ENCODE data around the gene CASP4.

The CASP4 gene

DNA sequence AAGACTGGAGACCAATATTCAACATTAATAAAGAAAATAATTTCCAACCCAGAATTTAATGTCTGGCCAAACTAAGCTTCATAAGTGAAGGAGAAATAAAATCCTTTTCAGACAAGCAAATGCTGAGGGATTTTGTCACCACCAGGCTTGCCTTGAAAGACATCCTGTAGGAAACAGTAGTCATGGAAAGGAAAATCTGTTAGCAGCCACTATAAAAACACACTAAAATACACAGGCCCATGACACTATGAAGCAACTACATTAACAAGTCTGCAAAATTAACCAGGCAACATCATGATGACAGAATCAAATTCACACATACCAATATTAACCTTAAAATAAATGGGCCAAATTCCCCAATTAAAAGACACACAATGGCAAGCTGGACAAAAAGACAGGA is 2.4 kb upstream of the CASP4 start:
- no peaks in the 10 kb centered on the region for H4K20me1 ChIP-seq (ENCODE audit: insufficient read depth, low read length, poor library complexity, severe bottlenecking)
- H2AFZ ChIP-seq (ENCODE audit: low read length): no peak overlapping the region
- peaks cover 13% of the 10 kb centered on the region; the same call in 1 of the 2 replicates for H3K9me3 ChIP-seq (ENCODE audit: insufficient read depth, low read depth, low read length)
- peaks cover 22% of the 10 kb centered on the region for H3K4me1 ChIP-seq (ENCODE audit: insufficient read depth, low read length, poor library complexity, severe bottlenecking)
- H3K9me2 ChIP-seq (replicated peaks; ENCODE audit: low read depth, low read length): no peaks in the 10 kb centered on the region
- H3K9ac ChIP-seq (ENCODE audit: low read depth, low read length, poor library complexity, severe bottlenecking): no peak overlapping the region
- peaks cover 9% of the 10 kb centered on the region; the same call in 1 of the 2 replicates for H3K79me2 ChIP-seq (ENCODE audit: insufficient read depth, low read length)
- no peaks in the 10 kb centered on the region for H3K27me3 ChIP-seq (ENCODE audit: insufficient read depth, low read length, poor library complexity, severe bottlenecking)
- no peaks in the 10 kb centered on the region for H3F3A ChIP-seq (ENCODE audit: low read depth)
- H3K4me3 ChIP-seq (ENCODE audit: low read length, poor library complexity, severe bottlenecking): no peak overlapping the region
- TF ChIP-seq, protein P1, sequence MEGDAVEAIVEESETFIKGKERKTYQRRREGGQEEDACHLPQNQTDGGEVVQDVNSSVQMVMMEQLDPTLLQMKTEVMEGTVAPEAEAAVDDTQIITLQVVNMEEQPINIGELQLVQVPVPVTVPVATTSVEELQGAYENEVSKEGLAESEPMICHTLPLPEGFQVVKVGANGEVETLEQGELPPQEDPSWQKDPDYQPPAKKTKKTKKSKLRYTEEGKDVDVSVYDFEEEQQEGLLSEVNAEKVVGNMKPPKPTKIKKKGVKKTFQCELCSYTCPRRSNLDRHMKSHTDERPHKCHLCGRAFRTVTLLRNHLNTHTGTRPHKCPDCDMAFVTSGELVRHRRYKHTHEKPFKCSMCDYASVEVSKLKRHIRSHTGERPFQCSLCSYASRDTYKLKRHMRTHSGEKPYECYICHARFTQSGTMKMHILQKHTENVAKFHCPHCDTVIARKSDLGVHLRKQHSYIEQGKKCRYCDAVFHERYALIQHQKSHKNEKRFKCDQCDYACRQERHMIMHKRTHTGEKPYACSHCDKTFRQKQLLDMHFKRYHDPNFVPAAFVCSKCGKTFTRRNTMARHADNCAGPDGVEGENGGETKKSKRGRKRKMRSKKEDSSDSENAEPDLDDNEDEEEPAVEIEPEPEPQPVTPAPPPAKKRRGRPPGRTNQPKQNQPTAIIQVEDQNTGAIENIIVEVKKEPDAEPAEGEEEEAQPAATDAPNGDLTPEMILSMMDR (conservative IDR thresholded peaks at IDR 0.05; ENCODE audit: low read length): no peak
- no peak for TF ChIP-seq EZH2phosphoT487 (IDR thresholded peaks at IDR 0.05; ENCODE audit: borderline replicate concordance)
- no peak overlapping the region for H3K4me2 ChIP-seq (ENCODE audit: low read depth, low read length, poor library complexity, severe bottlenecking)
- no peaks in the 10 kb centered on the region for H3K36me3 ChIP-seq (ENCODE audit: insufficient read depth, low read length)

DNA sequence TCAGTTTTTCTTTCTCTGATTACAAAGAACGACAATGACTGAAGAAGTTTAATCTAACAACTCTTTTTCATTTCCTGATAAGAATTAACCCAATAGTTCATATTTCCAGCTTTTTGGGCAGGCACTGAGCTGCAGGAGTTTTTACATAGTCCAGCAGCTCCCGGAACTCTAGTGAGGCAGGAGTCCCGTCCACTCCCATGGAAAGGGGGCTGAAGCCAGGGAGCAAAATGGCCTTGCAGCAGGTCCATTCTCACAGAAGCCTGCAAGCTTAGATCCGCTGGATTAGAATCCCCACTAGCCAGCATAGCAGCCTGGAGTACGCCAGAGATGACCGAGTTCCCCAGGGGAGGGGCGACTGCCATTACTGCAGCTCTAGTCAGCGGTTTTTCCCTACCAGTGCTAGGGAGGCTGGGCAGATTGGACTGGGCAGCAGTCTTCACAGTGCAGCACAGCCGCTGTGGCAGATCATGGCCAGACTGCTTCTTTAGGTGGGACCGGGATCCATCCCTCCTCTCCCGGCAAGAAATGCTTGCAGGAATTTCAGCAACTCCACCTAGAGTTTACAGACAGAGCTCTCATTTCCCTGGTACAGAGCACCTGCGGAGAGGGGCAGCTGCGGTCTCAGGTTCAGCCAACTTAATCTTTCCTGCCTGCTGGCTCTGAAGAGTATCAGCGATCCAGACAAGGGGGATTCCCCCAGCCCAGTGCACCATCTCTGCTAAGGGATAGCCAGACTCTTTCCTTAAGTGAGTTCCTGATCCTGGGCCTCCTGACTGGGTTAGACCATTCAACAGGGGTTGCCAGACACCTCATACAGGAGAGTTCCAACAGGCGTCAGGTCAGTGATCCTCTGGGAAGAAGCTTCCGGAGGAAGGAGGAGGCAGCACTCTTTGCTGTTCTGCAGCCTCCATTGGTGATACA is 742 bp upstream of the CASP4 start:
- peak overlapping the region; percentile 78 for H3K4me3 ChIP-seq (ENCODE audit: low read length, poor library complexity, severe bottlenecking)
- peak overlapping the region; percentile 89 for H2AFZ ChIP-seq (ENCODE audit: low read length)
- peaks cover 28% of the 10 kb centered on the region for H3K4me1 ChIP-seq (ENCODE audit: insufficient read depth, low read length, poor library complexity, severe bottlenecking)
- H3K9me3 ChIP-seq (ENCODE audit: insufficient read depth, low read depth, low read length): peaks cover 7% of the 10 kb centered on the region; the same call in 1 of the 2 replicates
- peak overlapping the region; percentile 78 for H3K9ac ChIP-seq (ENCODE audit: low read depth, low read length, poor library complexity, severe bottlenecking)
- peaks cover 12% of the 10 kb centered on the region; the same call in 1 of the 2 replicates for H3K79me2 ChIP-seq (ENCODE audit: insufficient read depth, low read length)
- H3K36me3 ChIP-seq (ENCODE audit: insufficient read depth, low read length): no peaks in the 10 kb centered on the region
- no peaks in the 10 kb centered on the region for H4K20me1 ChIP-seq (ENCODE audit: insufficient read depth, low read length, poor library complexity, severe bottlenecking)
- TF ChIP-seq, protein P1 (conservative IDR thresholded peaks at IDR 0.05; ENCODE audit: low read length): no peak
- no peak for TF ChIP-seq EZH2phosphoT487 (IDR thresholded peaks at IDR 0.05; ENCODE audit: borderline replicate concordance)
- H3K9me2 ChIP-seq (replicated peaks; ENCODE audit: low read depth, low read length): no peaks in the 10 kb centered on the region
- no peaks in the 10 kb centered on the region for H3F3A ChIP-seq (ENCODE audit: low read depth)
- peak overlapping the region; percentile 87 for H3K4me2 ChIP-seq (ENCODE audit: low read depth, low read length, poor library complexity, severe bottlenecking)
- H3K27me3 ChIP-seq (ENCODE audit: insufficient read depth, low read length, poor library complexity, severe bottlenecking): no peaks in the 10 kb centered on the region

DNA sequence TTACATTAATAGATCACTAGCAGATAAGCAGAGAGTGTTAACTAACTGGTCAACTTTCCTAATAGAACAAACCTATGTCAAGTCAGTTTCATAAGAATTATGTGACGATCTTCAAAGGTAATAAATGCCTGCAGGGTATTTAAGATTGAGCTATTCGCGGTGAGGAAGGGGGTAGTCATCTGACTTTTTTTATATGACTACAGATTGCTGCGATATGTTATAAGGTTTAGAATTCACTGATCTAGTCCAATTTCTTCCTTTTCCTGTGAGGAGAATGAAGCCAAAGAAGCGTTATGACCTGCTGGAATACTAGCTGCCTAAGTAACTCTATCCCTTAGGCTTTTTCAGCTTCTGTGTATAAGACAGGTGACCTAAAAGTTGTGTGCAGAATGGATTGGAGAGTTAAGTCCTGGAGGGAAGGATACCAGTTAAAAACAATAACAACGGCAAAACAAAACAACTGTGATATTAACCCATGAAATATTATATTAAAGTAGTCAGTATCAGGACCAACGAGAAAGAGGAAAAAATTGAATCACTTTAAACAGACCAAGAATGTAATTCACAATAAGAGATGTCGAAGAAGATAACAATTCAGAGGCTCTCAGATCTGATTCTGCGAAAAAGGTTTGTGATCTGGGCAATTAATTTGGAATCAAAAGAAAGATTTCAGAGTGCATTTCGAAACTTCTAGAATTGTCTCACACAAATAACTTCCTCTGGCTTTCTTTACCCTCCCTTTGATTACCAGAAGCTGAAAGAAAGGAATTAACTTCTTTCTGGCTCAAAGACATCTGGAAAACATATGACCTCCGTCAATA is 630 bp downstream of the CASP4 start:
- Histone ChIP-seq H3K4me2 (ENCODE audit: low read depth, low read length, poor library complexity, severe bottlenecking) (peak overlapping the region; percentile 87), H3K9me2 (replicated peaks; ENCODE audit: low read depth, low read length) (no peaks in the 10 kb centered on the region), H3K4me1 (ENCODE audit: insufficient read depth, low read length, poor library complexity, severe bottlenecking) (peaks cover 29% of the 10 kb centered on the region), H3K9me3 (ENCODE audit: insufficient read depth, low read depth, low read length) (no peaks in the 10 kb centered on the region; the same call in 1 of the 2 replicates), H3K9ac (ENCODE audit: low read depth, low read length, poor library complexity, severe bottlenecking) (peak overlapping the region; percentile 78), H4K20me1 (ENCODE audit: insufficient read depth, low read length, poor library complexity, severe bottlenecking) (no peaks in the 10 kb centered on the region), H3K36me3 (ENCODE audit: insufficient read depth, low read length) (no peaks in the 10 kb centered on the region), H2AFZ (ENCODE audit: low read length) (peak overlapping the region; percentile 89), H3K27me3 (ENCODE audit: insufficient read depth, low read length, poor library complexity, severe bottlenecking) (no peaks in the 10 kb centered on the region), H3K79me2 (ENCODE audit: insufficient read depth, low read length) (peaks cover 12% of the 10 kb centered on the region; the same call in 1 of the 2 replicates), H3K4me3 (ENCODE audit: low read length, poor library complexity, severe bottlenecking) (peak overlapping the region; percentile 78), H3F3A (ENCODE audit: low read depth) (no peaks in the 10 kb centered on the region)
- TF ChIP-seq, protein P1 (conservative IDR thresholded peaks at IDR 0.05; ENCODE audit: low read length): no peak
- TF ChIP-seq EZH2phosphoT487 (IDR thresholded peaks at IDR 0.05; ENCODE audit: borderline replicate concordance): no peak

All from Loucy (cell line).